HG02571 (cell line): ENCODE data around the gene PCNX1.
"Not testable (repeated sequence)": the region's sequence is repeated elsewhere in the genome, so short reads cannot be mapped to it uniquely, and the experiment has no call there.

ENCODE experiments used
- ATAC-seq: cut with Tn5 transposase; IDR thresholded peaks from one replicate; pipeline ENCODE4 v1.9.1; 2021; ENCODE audit warnings: mild to moderate bottlenecking, moderate library complexity; ENCODE audit not compliant: unreplicated experiment

Gene PCNX1

GRCh38 chr14:71119075-71119474 is 211.8 kb downstream of the PCNX1 start:
- no peak for ATAC-seq

- ATAC-seq = no peak
Observed at GRCh38 chr14:71119832-71120231, 212.6 kb downstream of the PCNX1 start.

- ATAC-seq = no peak
Observed at GRCh38 chr14:71121001-71121400, 213.7 kb downstream of the PCNX1 start.

GRCh38 chr14:71121711-71122110 is 214.5 kb downstream of the PCNX1 start:
- ATAC-seq = no peak

GRCh38 chr14:71122866-71123565 is 215.8 kb downstream of the PCNX1 start:
- ATAC-seq = no peak

GRCh38 chr14:71123579-71124135 is 216.4 kb downstream of the PCNX1 start:
- ATAC-seq = no peak

- not testable (repeated sequence) for ATAC-seq
Observed at GRCh38 chr14:71129716-71130490, 222.6 kb downstream of the PCNX1 start.

- ATAC-seq = no peak
Observed at GRCh38 chr14:71130491-71131179, 223.4 kb downstream of the PCNX1 start.

- ATAC-seq = no peak
Observed at GRCh38 chr14:71133296-71133695, 226.0 kb downstream of the PCNX1 start.

- no peak for ATAC-seq
Observed at GRCh38 chr14:71135496-71135895, 228.2 kb downstream of the PCNX1 start.

GRCh38 chr14:71135911-71136310 is 228.7 kb downstream of the PCNX1 start:
- ATAC-seq = no peak

- ATAC-seq = no peak
Observed at GRCh38 chr14:71136386-71137060, 229.3 kb downstream of the PCNX1 start.

GRCh38 chr14:71137536-71138447 is 230.5 kb downstream of the PCNX1 start:
- no peak for ATAC-seq

- ATAC-seq = no peak
Observed at GRCh38 chr14:71138448-71139293, 231.4 kb downstream of the PCNX1 start.

GRCh38 chr14:71139294-71139946 is 232.2 kb downstream of the PCNX1 start:
- ATAC-seq = no peak

GRCh38 chr14:71140157-71140556 is 232.9 kb downstream of the PCNX1 start:
- ATAC-seq = no peak

GRCh38 chr14:71141701-71142374 is 234.6 kb downstream of the PCNX1 start:
- no peak for ATAC-seq
